ENCODE data around the gene FBXL22.

The FBXL22 gene

GRCh38 chr15:63630036-63630751 is 33.0 kb downstream of the FBXL22 start:
- H3K9me3 ChIP-seq (ENCODE audit: control insufficient read depth, insufficient read depth, low read length), result no peaks in the 10 kb centered on the region
- no peaks in the 10 kb centered on the region for H4K20me1 ChIP-seq (ENCODE audit: control insufficient read depth, insufficient read depth, low read depth, low read length)
- H3K4me1 ChIP-seq (ENCODE audit: control insufficient read depth, low read length), result no peaks in the 10 kb centered on the region
- H3F3A ChIP-seq (ENCODE audit: control insufficient read depth, insufficient read depth), result no peaks in the 10 kb centered on the region
- H3K9me2 ChIP-seq (replicated peaks; ENCODE audit: control insufficient read depth, low read length), result no peaks in the 10 kb centered on the region
- TF ChIP-seq CTCF (IDR thresholded peaks at IDR 0.05; ENCODE audit: low read depth, low read length, poor library complexity, severe bottlenecking) (no peak), EZH2phosphoT487 (IDR thresholded peaks at IDR 0.05; ENCODE audit: borderline replicate concordance, low read length) (no peak)
- H3K27me3 ChIP-seq (ENCODE audit: control insufficient read depth, low read length), result no peaks in the 10 kb centered on the region
- no peaks in the 10 kb centered on the region for H3K79me2 ChIP-seq (ENCODE audit: control insufficient read depth, low read length)
- no peak overlapping the region for H3K27ac ChIP-seq (ENCODE audit: low read depth, low read length)
- no peak overlapping the region for H3K4me3 ChIP-seq (ENCODE audit: low read length)
- H3K36me3 ChIP-seq (ENCODE audit: control insufficient read depth, low read length), result peaks cover 67% of the 10 kb centered on the region
- H3K4me2 ChIP-seq (ENCODE audit: low read length), result no peak overlapping the region

GRCh38 chr15:63633312-63633711 is 36.1 kb downstream of the FBXL22 start:
- no peaks in the 10 kb centered on the region for H3K9me2 ChIP-seq (replicated peaks; ENCODE audit: control insufficient read depth, low read length)
- TF ChIP-seq CTCF (IDR thresholded peaks at IDR 0.05; ENCODE audit: low read depth, low read length, poor library complexity, severe bottlenecking) (no peak), EZH2phosphoT487 (IDR thresholded peaks at IDR 0.05; ENCODE audit: borderline replicate concordance, low read length) (no peak)
- H3K27me3 ChIP-seq (ENCODE audit: control insufficient read depth, low read length), result no peaks in the 10 kb centered on the region
- H3K27ac ChIP-seq (ENCODE audit: low read depth, low read length), result no peak overlapping the region
- no peaks in the 10 kb centered on the region for H3K4me1 ChIP-seq (ENCODE audit: control insufficient read depth, low read length)
- no peak overlapping the region for H3K4me2 ChIP-seq (ENCODE audit: low read length)
- no peaks in the 10 kb centered on the region for H3K9me3 ChIP-seq (ENCODE audit: control insufficient read depth, insufficient read depth, low read length)
- H3K4me3 ChIP-seq (ENCODE audit: low read length), result no peak overlapping the region
- no peaks in the 10 kb centered on the region for H4K20me1 ChIP-seq (ENCODE audit: control insufficient read depth, insufficient read depth, low read depth, low read length)
- peaks cover 64% of the 10 kb centered on the region for H3K36me3 ChIP-seq (ENCODE audit: control insufficient read depth, low read length)
- H3F3A ChIP-seq (ENCODE audit: control insufficient read depth, insufficient read depth), result no peaks in the 10 kb centered on the region
- no peaks in the 10 kb centered on the region for H3K79me2 ChIP-seq (ENCODE audit: control insufficient read depth, low read length)

- Histone ChIP-seq H3K4me1 (ENCODE audit: control insufficient read depth, low read length) (no peaks in the 10 kb centered on the region), H3K36me3 (ENCODE audit: control insufficient read depth, low read length) (peaks cover 64% of the 10 kb centered on the region), H3K27me3 (ENCODE audit: control insufficient read depth, low read length) (no peaks in the 10 kb centered on the region), H3F3A (ENCODE audit: control insufficient read depth, insufficient read depth) (no peaks in the 10 kb centered on the region), H3K4me3 (ENCODE audit: low read length) (no peak overlapping the region), H3K4me2 (ENCODE audit: low read length) (no peak overlapping the region), H4K20me1 (ENCODE audit: control insufficient read depth, insufficient read depth, low read depth, low read length) (no peaks in the 10 kb centered on the region), H3K27ac (ENCODE audit: low read depth, low read length) (no peak overlapping the region), H3K9me3 (ENCODE audit: control insufficient read depth, insufficient read depth, low read length) (no peaks in the 10 kb centered on the region), H3K9me2 (replicated peaks; ENCODE audit: control insufficient read depth, low read length) (no peaks in the 10 kb centered on the region), H3K79me2 (ENCODE audit: control insufficient read depth, low read length) (no peaks in the 10 kb centered on the region)
- TF ChIP-seq CTCF (IDR thresholded peaks at IDR 0.05; ENCODE audit: low read depth, low read length, poor library complexity, severe bottlenecking), result no peak
- no peak for TF ChIP-seq EZH2phosphoT487 (IDR thresholded peaks at IDR 0.05; ENCODE audit: borderline replicate concordance, low read length)
Observed at GRCh38 chr15:63634154-63634553, 37.0 kb downstream of the FBXL22 start.

Measured in DOHH2 (cell line).